HepG2 (cell line): ENCODE results near the gene MIGA2. TPM values are rescaled to one million over a fixed set of nuclear protein-coding genes. Genes with fewer than 3 reads are reported as not detected.

ENCODE experiments used
- ATAC-seq: fragments of 200-7000 bp; cut with Tn5 transposase; 3 replicates; pipeline ENCODE4 v1.9.1; 2020; ENCODE audit warnings: mild to moderate bottlenecking, moderate library complexity
- BruUV-seq: library from RNA; stranded (reverse); fragments of 400-500 nt; replicated peaks from 2 replicates; lab custom pipeline; 2021; lab: Mats Ljungman, UMichigan
- CTCF ChIA-PET: fragments of 300-600 bp; formaldehyde crosslinking; extraction: SDS; loops from one replicate; lab custom pipeline; 2021; ENCODE audit warnings: low total read pairs, inconsistent platforms, low intra/inter-chr PET ratio; lab: Yijun Ruan, JAX
- POLR2A ChIA-PET: fragments of 350-600 bp; sonication (Branson Sonifier 250); formaldehyde crosslinking; loops from one replicate; lab custom pipeline; 2020; ENCODE audit warnings: antibody characterized with exemption, inconsistent platforms; lab: Yijun Ruan, JAX
- DNase-seq: peaks from one replicate; pipeline ENCODE4 v3.0.0-alpha.2; 2015; ENCODE audit warnings: low spot score
- FAIRE-seq: peaks from 3 replicates; lab custom pipeline; 2011; peaks lifted over from hg19 to GRCh38; lab: Jason Lieb, UNC
- H2AFZ ChIP-seq: one replicate; pipeline ENCODE4 v1.6.1; 2011; ENCODE audit warnings: low read length, inconsistent platforms
- H3K27ac ChIP-seq: fragments of 300-600 bp; 3 replicates; pipeline ENCODE4 v1.8.0; 2011; ENCODE audit warnings: mixed run types, mild to moderate bottlenecking, mixed read lengths, low read length, inconsistent platforms; ENCODE audit not compliant: insufficient read depth; ENCODE audit errors: extremely low read length
- H3K27me3 ChIP-seq, 2 experiments: fragments of 200-600 bp in 1 of 2; 2 replicates in 1 of 2; 3 replicates in 1 of 2; pipeline versions ENCODE4 v1.6.0 to v1.8.0; 2011; ENCODE audit warnings: low read length in 2 of 2, mild to moderate bottlenecking in 2 of 2, moderate library complexity in 2 of 2, inconsistent platforms in 1 of 2; ENCODE audit not compliant: insufficient read depth in 2 of 2, control insufficient read depth in 1 of 2
- H3K36me3 ChIP-seq, 2 experiments: fragments of 200-600 bp in 1 of 2; replicated peaks in 1 of 2; 2 replicates in 1 of 2; 3 replicates in 1 of 2; pipeline versions ENCODE4 v1.5.1 to v1.8.0; 2011; ENCODE audit warnings: low read length in 2 of 2, inconsistent platforms in 1 of 2; ENCODE audit not compliant: insufficient read depth in 2 of 2, control insufficient read depth in 1 of 2
- H3K4me1 ChIP-seq: 2 replicates; pipeline ENCODE4 v1.5.1; 2012; ENCODE audit warnings: low read length, inconsistent platforms; ENCODE audit not compliant: insufficient read depth
- H3K4me2 ChIP-seq: 2 replicates; pipeline ENCODE4 v1.6.0; 2011; ENCODE audit warnings: low read depth, low read length, inconsistent platforms
- H3K4me3 ChIP-seq, 3 experiments: fragments of 200-600 bp in 1 of 3; sonication (generic), shearing (Covaris generic) in 1 of 3; replicated peaks in 1 of 3; 2 replicates each; pipeline ENCODE4 v1.5.1; 2011 to 2016; ENCODE audit warnings: low read length in 3 of 3, inconsistent platforms in 2 of 3, low read depth in 2 of 3, mild to moderate bottlenecking in 2 of 3, control low read depth in 1 of 3, mixed read lengths in 1 of 3; ENCODE audit not compliant: insufficient read depth in 1 of 3
- H3K79me2 ChIP-seq: one replicate; pipeline ENCODE4 v1.6.1; 2011; ENCODE audit warnings: low read length, inconsistent platforms; ENCODE audit not compliant: insufficient read depth
- H3K9ac ChIP-seq: 2 replicates; pipeline ENCODE4 v1.6.0; 2011; ENCODE audit warnings: mild to moderate bottlenecking, low read depth, low read length, inconsistent platforms; ENCODE audit not compliant: insufficient read depth
- H3K9me3 ChIP-seq: 2 replicates; pipeline ENCODE4 v1.5.1; 2012; ENCODE audit warnings: mild to moderate bottlenecking, low read length
- H4K20me1 ChIP-seq: 2 replicates; pipeline ENCODE4 v1.6.0; 2011; ENCODE audit warnings: inconsistent platforms, mild to moderate bottlenecking, low read length, moderate library complexity; ENCODE audit not compliant: insufficient read depth
- ERF ChIP-seq: IDR thresholded peaks from 2 replicates; pipeline ENCODE4 v1.6.1; 2018; ENCODE audit warnings: missing biosample characterization, missing genetic modification reagents
- HNF4A ChIP-seq: sonication (generic); formaldehyde crosslinking; IDR thresholded peaks from 2 replicates; pipeline ENCODE4 v1.4.0; 2020; ENCODE audit warnings: missing genetic modification reagents
- MTA1 ChIP-seq: sonication (generic); formaldehyde crosslinking; IDR thresholded peaks from 2 replicates; pipeline ENCODE4 v1.4.0; 2020; ENCODE audit warnings: missing genetic modification reagents, mild to moderate bottlenecking, borderline replicate concordance
- NFE2 ChIP-seq: sonication (generic); formaldehyde crosslinking; IDR thresholded peaks from 2 replicates; pipeline ENCODE4 v1.4.0; 2020; ENCODE audit warnings: missing genetic modification reagents
- PHF8 ChIP-seq: sonication (generic); formaldehyde crosslinking; IDR thresholded peaks from 2 replicates; pipeline ENCODE4 v1.5.0; 2020; ENCODE audit warnings: missing genetic modification reagents
- PPARG ChIP-seq: conservative IDR thresholded peaks from 2 replicates; pipeline ENCODE4 v1.6.1; 2016; ENCODE audit warnings: missing biosample characterization, missing genetic modification reagents
- SRY ChIP-seq: sonication (generic); formaldehyde crosslinking; IDR thresholded peaks from 2 replicates; pipeline ENCODE4 v1.8.0; 2022; ENCODE audit warnings: mild to moderate bottlenecking, missing genetic modification reagents
- XRCC5 ChIP-seq: fragments of 200-400 bp; formaldehyde crosslinking; optimal IDR thresholded peaks from 2 replicates; pipeline ENCODE3; 2017; ENCODE audit warnings: mild to moderate bottlenecking, low read length
- YEATS4 ChIP-seq: sonication (generic); formaldehyde crosslinking; IDR thresholded peaks from 2 replicates; pipeline ENCODE4 v1.4.0; 2020; ENCODE audit warnings: missing genetic modification reagents, borderline replicate concordance
- ZBTB21 ChIP-seq: sonication (generic); formaldehyde crosslinking; IDR thresholded peaks from 2 replicates; pipeline ENCODE4 v1.4.0; 2020; ENCODE audit warnings: missing genetic modification reagents
- ZFY ChIP-seq: sonication (generic); formaldehyde crosslinking; IDR thresholded peaks from 2 replicates; pipeline ENCODE4 v1.4.0; 2020; ENCODE audit warnings: missing genetic modification reagents
- ZNF263 ChIP-seq: sonication (generic); formaldehyde crosslinking; IDR thresholded peaks from 2 replicates; pipeline ENCODE4 v1.4.0; 2020; ENCODE audit warnings: missing genetic modification reagents
- ZNF75D ChIP-seq: sonication (generic); formaldehyde crosslinking; IDR thresholded peaks from 2 replicates; pipeline ENCODE4 v1.8.1; 2023; ENCODE audit warnings: missing genetic modification reagents, mild to moderate bottlenecking, borderline replicate concordance
- ZNF839 ChIP-seq: sonication (generic); formaldehyde crosslinking; IDR thresholded peaks from 2 replicates; pipeline ENCODE4 v1.4.0; 2020; ENCODE audit warnings: missing genetic modification reagents, mild to moderate bottlenecking, borderline replicate concordance
- WGBS: methylation state at CpG from one replicate; pipeline ENCODE4 v1.1.6; 2017; ENCODE audit warnings: low lambda C conversion rate; 5-methylcytosine and 5-hydroxymethylcytosine counted together
- in situ Hi-C: cut with HindIII; loops from 2 replicates; pipeline ENCODE4 v1.10.0; 2017; ENCODE audit warnings: low pct_unique_long_range_greater_than_20kb; ENCODE audit not compliant: extremely low pct_ligation_motif_present
- intact Hi-C: fragments of 100-400 bp; cut with micrococcal nuclease; formaldehyde crosslinking; loops from one replicate; pipeline ENCODE4 v1.10.0; 2022; ENCODE audit not compliant: unreplicated experiment
- polyA plus RNA-seq, 8 experiments: library from polyadenylated mRNA; depleted of rRNA in 3 of 8; stranded (reverse) in 7 of 8; unstranded in 1 of 8; fragments of >200 nt; fragmentation: Illumina TruSeq in 4 of 8; extraction: Trizol in 4 of 8; gene quantifications; 2 replicates each; pipeline versions ENCODE4 v1.2.1 to v1.2.3, GENCODE V29; 2011 to 2016; ENCODE audit warnings: low read depth in 4 of 8, missing spikeins in 1 of 8, mixed read lengths in 1 of 8; ENCODE audit not compliant: insufficient read depth in 1 of 8
- total RNA-seq, 5 experiments: library from RNA; depleted of rRNA; stranded (reverse); fragments of >200 nt; fragmentation: Illumina TruSeq; extraction: Trizol; gene quantifications; 2 replicates each; pipeline ENCODE4 v1.2.3, GENCODE V29; 2016; ENCODE audit warnings: low read depth in 1 of 5
- TF ChIP-seq, protein P1 (sequence below): sonication (generic); formaldehyde crosslinking; IDR thresholded peaks from 2 replicates; pipeline ENCODE4 v1.4.0; 2020; ENCODE audit warnings: missing genetic modification reagents
- TF ChIP-seq, protein P2 (sequence below): IDR thresholded peaks from 2 replicates; pipeline ENCODE4 v1.6.1; 2012; ENCODE audit warnings: inconsistent platforms
- TF ChIP-seq, protein P3 (sequence below): sonication (generic); formaldehyde crosslinking; IDR thresholded peaks from 2 replicates; pipeline ENCODE4 v1.4.0; 2020; ENCODE audit warnings: missing genetic modification reagents
- TF ChIP-seq, protein P4 (sequence below): sonication (generic); formaldehyde crosslinking; conservative IDR thresholded peaks from 2 replicates; pipeline ENCODE4 v1.8.0; 2022; ENCODE audit warnings: mild to moderate bottlenecking, moderate library complexity, missing genetic modification reagents

MIGA2 gene
- total and polyA plus RNA-seq, 2 of the 13 experiments (the other 11 are each of a cell fraction or from before 2014, with no cell fraction given): 10.8 to 17.1 TPM

DNA sequence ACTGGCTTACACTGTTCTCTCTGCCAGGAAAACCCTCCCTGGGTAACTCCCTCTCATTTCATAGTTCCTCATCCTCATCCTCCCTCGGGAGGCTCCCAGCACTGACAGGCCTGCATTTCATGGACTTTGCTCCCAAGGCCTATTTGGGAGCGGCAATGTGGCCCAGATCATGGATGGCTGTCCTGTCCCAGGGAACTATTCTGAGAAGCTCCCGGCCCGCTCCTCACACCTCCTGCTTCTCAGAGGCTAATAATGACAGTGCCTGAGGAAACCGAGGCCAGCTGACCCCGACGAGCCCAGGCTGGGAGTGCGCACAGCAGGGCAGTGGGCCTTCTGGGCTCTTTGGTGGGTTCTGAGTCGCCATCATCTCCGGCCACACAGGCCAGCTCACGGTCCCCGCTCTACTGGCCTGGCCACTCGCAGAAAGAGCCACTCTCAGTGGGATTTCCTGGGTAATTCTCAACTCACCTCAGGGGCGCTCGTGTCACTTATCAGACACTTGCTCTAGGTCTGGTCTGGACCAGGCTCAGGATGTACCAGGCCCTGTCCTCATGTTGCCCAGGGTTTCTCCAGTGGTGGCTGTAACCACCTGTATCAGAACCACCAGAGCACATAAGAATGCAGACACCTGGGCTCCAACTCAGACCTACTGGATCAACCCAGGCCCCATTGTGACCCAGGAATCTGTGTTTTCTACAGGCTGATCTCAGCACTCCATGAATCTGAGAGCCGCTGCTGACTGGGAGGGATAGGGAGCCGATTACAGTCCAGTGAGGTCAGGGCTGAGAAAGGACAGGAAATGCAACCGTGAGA lies 42.5 kb downstream of the MIGA2 start:
- FAIRE-seq: no peak
- intact Hi-C loops: no loop called here
- CTCF ChIA-PET: no interaction called here
- POLR2A ChIA-PET: no interaction called here
- Histone ChIP-seq H3K4me1 (peaks cover 80% of the 10 kb centered on the region), H3K79me2 (peaks cover 37% of the 10 kb centered on the region), H3K9ac (peak overlapping the region; percentile 49), H3K4me3 (peak overlapping the region; percentile 29 to 89 (median 30); a peak in 5 of 6 replicates), H3K27ac (peak overlapping the region; percentile 42), H3K27me3 (no peaks in the 10 kb centered on the region), H3K9me3 (no peaks in the 10 kb centered on the region), H3K4me2 (peak overlapping the region; percentile 98), H2AFZ (no peak overlapping the region), H3K36me3 (peaks cover 2 to 3% of the 10 kb centered on the region in 2 experiments; a peak in 3 of 5 replicates), H4K20me1 (no peaks in the 10 kb centered on the region)
- BruUV-seq: no TSS peak
- DNase-seq: peak; percentile 41
- in situ Hi-C loops: no loop called here
- ATAC-seq: no peak
- WGBS: 37% methylated on average over 9 of the region's 18 CpGs
- TF ChIP-seq PHF8 (CRISPR knock-in tag): peak; percentile 52
- TF ChIP-seq, protein P1, sequence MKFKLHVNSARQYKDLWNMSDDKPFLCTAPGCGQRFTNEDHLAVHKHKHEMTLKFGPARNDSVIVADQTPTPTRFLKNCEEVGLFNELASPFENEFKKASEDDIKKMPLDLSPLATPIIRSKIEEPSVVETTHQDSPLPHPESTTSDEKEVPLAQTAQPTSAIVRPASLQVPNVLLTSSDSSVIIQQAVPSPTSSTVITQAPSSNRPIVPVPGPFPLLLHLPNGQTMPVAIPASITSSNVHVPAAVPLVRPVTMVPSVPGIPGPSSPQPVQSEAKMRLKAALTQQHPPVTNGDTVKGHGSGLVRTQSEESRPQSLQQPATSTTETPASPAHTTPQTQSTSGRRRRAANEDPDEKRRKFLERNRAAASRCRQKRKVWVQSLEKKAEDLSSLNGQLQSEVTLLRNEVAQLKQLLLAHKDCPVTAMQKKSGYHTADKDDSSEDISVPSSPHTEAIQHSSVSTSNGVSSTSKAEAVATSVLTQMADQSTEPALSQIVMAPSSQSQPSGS (CRISPR knock-in tag): no peak
- no peak for TF ChIP-seq NFE2 (CRISPR knock-in tag)
- peak; percentile 83 for TF ChIP-seq ZNF263 (CRISPR knock-in tag)
- 0 out of 2 replicates have a peak, but pooled peaks have one; percentile 28 for TF ChIP-seq YEATS4 (CRISPR knock-in tag)
- TF ChIP-seq ZNF839: no peak
- peak; percentile 84 for TF ChIP-seq HNF4A (CRISPR knock-in tag)
- no peak for TF ChIP-seq ERF (CRISPR knock-in tag)
- TF ChIP-seq, protein P2, sequence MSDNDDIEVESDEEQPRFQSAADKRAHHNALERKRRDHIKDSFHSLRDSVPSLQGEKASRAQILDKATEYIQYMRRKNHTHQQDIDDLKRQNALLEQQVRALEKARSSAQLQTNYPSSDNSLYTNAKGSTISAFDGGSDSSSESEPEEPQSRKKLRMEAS: peak; percentile 53; the same call in 1 of the 2 replicates
- peak; percentile 86 for TF ChIP-seq ZFY
- TF ChIP-seq XRCC5: peak; percentile 20
- TF ChIP-seq, protein P3, sequence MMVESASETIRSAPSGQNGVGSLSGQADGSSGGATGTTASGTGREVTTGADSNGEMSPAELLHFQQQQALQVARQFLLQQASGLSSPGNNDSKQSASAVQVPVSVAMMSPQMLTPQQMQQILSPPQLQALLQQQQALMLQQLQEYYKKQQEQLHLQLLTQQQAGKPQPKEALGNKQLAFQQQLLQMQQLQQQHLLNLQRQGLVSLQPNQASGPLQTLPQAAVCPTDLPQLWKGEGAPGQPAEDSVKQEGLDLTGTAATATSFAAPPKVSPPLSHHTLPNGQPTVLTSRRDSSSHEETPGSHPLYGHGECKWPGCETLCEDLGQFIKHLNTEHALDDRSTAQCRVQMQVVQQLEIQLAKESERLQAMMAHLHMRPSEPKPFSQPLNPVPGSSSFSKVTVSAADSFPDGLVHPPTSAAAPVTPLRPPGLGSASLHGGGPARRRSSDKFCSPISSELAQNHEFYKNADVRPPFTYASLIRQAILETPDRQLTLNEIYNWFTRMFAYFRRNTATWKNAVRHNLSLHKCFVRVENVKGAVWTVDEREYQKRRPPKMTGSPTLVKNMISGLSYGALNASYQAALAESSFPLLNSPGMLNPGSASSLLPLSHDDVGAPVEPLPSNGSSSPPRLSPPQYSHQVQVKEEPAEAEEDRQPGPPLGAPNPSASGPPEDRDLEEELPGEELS (CRISPR knock-in tag): no peak
- 0 out of 2 replicates have a peak, but pooled peaks have one; percentile 28 for TF ChIP-seq SRY (CRISPR knock-in tag)
- TF ChIP-seq ZBTB21 (CRISPR knock-in tag): no peak
- TF ChIP-seq, protein P4, sequence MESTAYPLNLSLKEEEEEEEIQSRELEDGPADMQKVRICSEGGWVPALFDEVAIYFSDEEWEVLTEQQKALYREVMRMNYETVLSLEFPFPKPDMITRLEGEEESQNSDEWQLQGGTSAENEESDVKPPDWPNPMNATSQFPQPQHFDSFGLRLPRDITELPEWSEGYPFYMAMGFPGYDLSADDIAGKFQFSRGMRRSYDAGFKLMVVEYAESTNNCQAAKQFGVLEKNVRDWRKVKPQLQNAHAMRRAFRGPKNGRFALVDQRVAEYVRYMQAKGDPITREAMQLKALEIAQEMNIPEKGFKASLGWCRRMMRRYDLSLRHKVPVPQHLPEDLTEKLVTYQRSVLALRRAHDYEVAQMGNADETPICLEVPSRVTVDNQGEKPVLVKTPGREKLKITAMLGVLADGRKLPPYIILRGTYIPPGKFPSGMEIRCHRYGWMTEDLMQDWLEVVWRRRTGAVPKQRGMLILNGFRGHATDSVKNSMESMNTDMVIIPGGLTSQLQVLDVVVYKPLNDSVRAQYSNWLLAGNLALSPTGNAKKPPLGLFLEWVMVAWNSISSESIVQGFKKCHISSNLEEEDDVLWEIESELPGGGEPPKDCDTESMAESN (CRISPR knock-in tag): peak; percentile 38; the same call in 1 of the 2 replicates
- no peak for TF ChIP-seq PPARG
- TF ChIP-seq MTA1 (CRISPR knock-in tag): 0 out of 2 replicates have a peak, but pooled peaks have one; percentile 29
- 0 out of 2 replicates have a peak, but pooled peaks have one; percentile 80 for TF ChIP-seq ZNF75D (CRISPR knock-in tag)
